Measurements from ENCODE around the gene PIGR. TPM values are rescaled to one million over a fixed set of nuclear protein-coding genes. Genes with fewer than 3 reads are reported as not detected.

The PIGR gene
- total RNA-seq, 1 experiment from 2014 or later: not detected

DNA sequence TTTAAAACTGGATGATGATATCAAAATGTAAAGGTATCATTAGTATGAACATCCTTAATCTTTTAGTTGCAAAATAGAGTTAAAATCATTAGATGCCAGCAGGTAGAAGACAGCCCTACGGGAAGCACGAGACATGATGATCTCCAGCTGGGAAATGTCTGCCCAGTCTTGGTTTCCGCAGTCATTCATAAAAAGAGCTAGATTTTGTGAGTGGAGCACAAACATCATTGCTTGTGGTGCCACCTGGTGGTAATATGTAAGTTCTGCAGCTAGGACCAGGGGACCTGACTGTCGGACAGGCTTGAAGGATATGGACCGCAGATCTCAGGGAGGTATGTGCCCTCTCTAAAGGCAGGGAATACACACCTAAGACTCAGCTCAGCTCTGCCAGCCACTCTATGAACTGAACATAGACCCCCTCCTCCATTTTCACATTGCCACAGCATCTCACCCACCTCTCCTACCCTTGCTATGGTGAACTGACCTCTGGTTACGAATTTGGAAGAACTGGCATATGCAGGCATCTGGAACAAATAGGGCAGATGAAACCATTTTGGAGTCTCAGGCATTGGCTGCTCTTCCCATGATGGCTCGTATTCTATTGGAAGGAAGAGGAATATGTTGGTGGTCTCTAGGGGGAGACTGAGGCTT, 33.7 kb downstream of the PIGR start:
- ATAC-seq: peak; percentile 32
- H3K36me3 ChIP-seq (ENCODE audit: low read depth, low read length): no peaks in the 10 kb centered on the region
- H3K9me2 ChIP-seq (replicated peaks; ENCODE audit: low read length): no peaks in the 10 kb centered on the region
- CTCF ChIA-PET: interaction anchor here (0.6 to 2.1 kb wide), 32 partner anchors 15 to 592 kb away, joined by 3 to 54 read pairs (median 4); partner anchors contain the start of genes C1orf116, DYRK3 and IL20
- peaks cover 7% of the 10 kb centered on the region for H3F3A ChIP-seq (ENCODE audit: low read length, unreplicated experiment)
- no peaks in the 10 kb centered on the region for H3K79me2 ChIP-seq (ENCODE audit: low read length)
- H3K4me3 ChIP-seq (ENCODE audit: low read length): no peak overlapping the region
- H4K20me1 ChIP-seq (ENCODE audit: low read length): no peaks in the 10 kb centered on the region
- H2AFZ ChIP-seq (ENCODE audit: low read length): peak overlapping the region; percentile 5; the same call in 1 of the 2 replicates
- H3K27ac ChIP-seq (ENCODE audit: low read length): peak overlapping the region; percentile 13
- H3K4me1 ChIP-seq (ENCODE audit: insufficient read depth, low read length): peaks cover 37% of the 10 kb centered on the region
- H3K4me2 ChIP-seq (ENCODE audit: low read length): peak overlapping the region; percentile 4
- POLR2A ChIA-PET (ENCODE audit: unreplicated experiment): interaction anchor here (0.6 kb wide), 3 partner anchors 103 to 300 kb away, joined by 3 to 5 read pairs (median 3); no protein-coding TSS in a partner anchor
- BruUV-seq (replicated peaks): no TSS peak
- peak overlapping the region; percentile 44; the same call in 1 of the 2 replicates for H3K9ac ChIP-seq (ENCODE audit: low read length)
- TF ChIP-seq, protein P1, sequence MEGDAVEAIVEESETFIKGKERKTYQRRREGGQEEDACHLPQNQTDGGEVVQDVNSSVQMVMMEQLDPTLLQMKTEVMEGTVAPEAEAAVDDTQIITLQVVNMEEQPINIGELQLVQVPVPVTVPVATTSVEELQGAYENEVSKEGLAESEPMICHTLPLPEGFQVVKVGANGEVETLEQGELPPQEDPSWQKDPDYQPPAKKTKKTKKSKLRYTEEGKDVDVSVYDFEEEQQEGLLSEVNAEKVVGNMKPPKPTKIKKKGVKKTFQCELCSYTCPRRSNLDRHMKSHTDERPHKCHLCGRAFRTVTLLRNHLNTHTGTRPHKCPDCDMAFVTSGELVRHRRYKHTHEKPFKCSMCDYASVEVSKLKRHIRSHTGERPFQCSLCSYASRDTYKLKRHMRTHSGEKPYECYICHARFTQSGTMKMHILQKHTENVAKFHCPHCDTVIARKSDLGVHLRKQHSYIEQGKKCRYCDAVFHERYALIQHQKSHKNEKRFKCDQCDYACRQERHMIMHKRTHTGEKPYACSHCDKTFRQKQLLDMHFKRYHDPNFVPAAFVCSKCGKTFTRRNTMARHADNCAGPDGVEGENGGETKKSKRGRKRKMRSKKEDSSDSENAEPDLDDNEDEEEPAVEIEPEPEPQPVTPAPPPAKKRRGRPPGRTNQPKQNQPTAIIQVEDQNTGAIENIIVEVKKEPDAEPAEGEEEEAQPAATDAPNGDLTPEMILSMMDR (conservative IDR thresholded peaks at IDR 0.05; ENCODE audit: low read depth, low read length): peak; percentile 99
- no peak for TF ChIP-seq EZH2phosphoT487 (IDR thresholded peaks at IDR 0.05; ENCODE audit: borderline replicate concordance, low read length)
- TF ChIP-seq EZH2 (IDR thresholded peaks at IDR 0.05; ENCODE audit: low read length, unreplicated experiment): no peak
- H3K9me3 ChIP-seq (ENCODE audit: low read length): no peaks in the 10 kb centered on the region
- peak; percentile 98 for DNase-seq
- intact Hi-C loops (cut with micrococcal nuclease): loop anchor here (1.0 to 5.0 kb wide), 8 partner anchors 55 to 586 kb away; no protein-coding TSS in a partner anchor
- H3K27me3 ChIP-seq (ENCODE audit: low read length): no peaks in the 10 kb centered on the region

DNA sequence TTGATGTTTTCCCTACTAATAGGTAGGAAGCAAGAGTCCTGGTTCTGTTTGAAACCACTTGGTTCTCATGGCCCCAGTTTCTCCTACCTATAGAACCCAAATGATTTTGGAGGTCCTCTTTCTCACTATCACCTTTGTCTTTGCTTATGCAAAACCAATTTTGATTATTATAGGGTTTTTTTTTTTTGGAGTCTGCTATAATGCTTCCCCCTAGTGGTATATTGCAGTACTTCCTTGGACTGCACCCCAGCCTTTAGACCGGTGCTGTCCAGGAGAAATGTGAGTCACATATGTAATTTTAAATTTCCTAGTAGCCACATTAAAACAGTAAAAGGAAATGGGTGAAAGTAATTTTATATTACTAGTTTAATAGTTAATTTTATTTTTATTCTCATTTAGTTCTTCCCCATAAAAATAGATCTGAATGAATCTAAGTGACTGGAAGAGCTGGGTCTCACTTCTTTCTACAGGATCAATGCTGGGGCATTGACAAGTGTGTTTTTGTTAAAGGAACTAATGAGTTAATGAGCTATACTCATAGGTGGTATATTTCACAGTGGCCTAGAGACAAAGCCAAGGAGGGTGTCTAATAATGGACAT, 35.1 kb downstream of the PIGR start:
- H3K9me3 ChIP-seq (ENCODE audit: low read length): no peaks in the 10 kb centered on the region
- CTCF ChIA-PET: interaction anchor here (1.8 to 2.1 kb wide), 2 partner anchors 71 to 101 kb away, joined by 45 to 54 read pairs; no protein-coding TSS in a partner anchor
- no peaks in the 10 kb centered on the region for H3K9me2 ChIP-seq (replicated peaks; ENCODE audit: low read length)
- BruUV-seq (replicated peaks): no TSS peak
- no peak for TF ChIP-seq EZH2phosphoT487 (IDR thresholded peaks at IDR 0.05; ENCODE audit: borderline replicate concordance, low read length)
- TF ChIP-seq, protein P1 (conservative IDR thresholded peaks at IDR 0.05; ENCODE audit: low read depth, low read length): peak; percentile 98
- intact Hi-C loops (cut with micrococcal nuclease): loop anchor here (1.0 to 5.0 kb wide), 5 partner anchors 21 to 304 kb away; partner anchors contain the start of gene IL20
- no peak overlapping the region for H3K4me3 ChIP-seq (ENCODE audit: low read length)
- peak overlapping the region; percentile 2; the same call in 1 of the 2 replicates for H3K4me2 ChIP-seq (ENCODE audit: low read length)
- H3K36me3 ChIP-seq (ENCODE audit: low read depth, low read length): no peaks in the 10 kb centered on the region
- no peaks in the 10 kb centered on the region for H3K27me3 ChIP-seq (ENCODE audit: low read length)
- no peak overlapping the region for H2AFZ ChIP-seq (ENCODE audit: low read length)
- no peaks in the 10 kb centered on the region for H4K20me1 ChIP-seq (ENCODE audit: low read length)
- H3K27ac ChIP-seq (ENCODE audit: low read length): peak overlapping the region; percentile 86
- DNase-seq: peak; percentile 93
- peaks cover 37% of the 10 kb centered on the region for H3K4me1 ChIP-seq (ENCODE audit: insufficient read depth, low read length)
- H3K79me2 ChIP-seq (ENCODE audit: low read length): no peaks in the 10 kb centered on the region
- H3K9ac ChIP-seq (ENCODE audit: low read length): peak overlapping the region; percentile 92
- peaks cover 7% of the 10 kb centered on the region for H3F3A ChIP-seq (ENCODE audit: low read length, unreplicated experiment)
- ATAC-seq: peak; percentile 14; the same call in 1 of the 2 replicates
- POLR2A ChIA-PET (ENCODE audit: unreplicated experiment): interaction anchor here (0.6 kb wide), 1 partner anchor 46 kb away, joined by 4 read pairs; the partner anchor contains the start of gene IL20

Measured in PC-3 (cell line).